K562 (cell line): ENCODE data around the gene ATP6V0A1. TPM values are rescaled to one million over a fixed set of nuclear protein-coding genes. Genes with fewer than 3 reads are reported as not detected.

ENCODE experiments used
- ATF7 ChIP-seq: fragments of 450-650 bp; IDR thresholded peaks from 2 replicates; pipeline ENCODE4 v1.7.1; 2014; ENCODE audit warnings: mild to moderate bottlenecking, moderate library complexity
- CREB1 ChIP-seq, 2 experiments: sonication (generic) in 1 of 2; formaldehyde crosslinking in 1 of 2; IDR thresholded peaks; 2 replicates each; pipeline versions ENCODE4 v1.6.1 to v1.8.0; 2012 to 2022; ENCODE audit warnings: inconsistent platforms in 1 of 2, mild to moderate bottlenecking in 1 of 2, missing genetic modification reagents in 1 of 2, moderate library complexity in 1 of 2
- DLX4 ChIP-seq: fragments of 250-450 bp; sonication (Bioruptor Pico); IDR thresholded peaks from 2 replicates; pipeline ENCODE4 v1.6.1; 2021; ENCODE audit warnings: mild to moderate bottlenecking
- EGR1 ChIP-seq: fragments of 450-650 bp; conservative IDR thresholded peaks from 2 replicates; pipeline ENCODE4 v1.6.1; 2017; ENCODE audit warnings: mild to moderate bottlenecking
- ESRRA ChIP-seq: fragments of 450-650 bp; IDR thresholded peaks from 2 replicates; pipeline ENCODE4 v1.6.1; 2014; ENCODE audit warnings: low read depth, mild to moderate bottlenecking, moderate library complexity, borderline replicate concordance
- FOXK1 ChIP-seq: sonication (generic); formaldehyde crosslinking; IDR thresholded peaks from 2 replicates; pipeline ENCODE4 v1.8.0; 2022; ENCODE audit warnings: missing genetic modification reagents, mild to moderate bottlenecking, borderline replicate concordance
- HDAC2 ChIP-seq: fragments of 450-650 bp; IDR thresholded peaks from 2 replicates; pipeline ENCODE4 v1.6.1; 2016; ENCODE audit warnings: mild to moderate bottlenecking
- JUN ChIP-seq, 2 experiments: sonication (generic) in 1 of 2; formaldehyde crosslinking in 1 of 2; IDR thresholded peaks; 2 replicates each; pipeline versions ENCODE4 v1.6.1 to v1.8.0; 2012 to 2022; ENCODE audit warnings: borderline replicate concordance in 2 of 2, mild to moderate bottlenecking in 2 of 2, improper control_type of control experiment in 1 of 2, low read depth in 1 of 2, low read length in 1 of 2, missing genetic modification reagents in 1 of 2
- MAFG ChIP-seq: fragments of 450-650 bp; conservative IDR thresholded peaks from 2 replicates; pipeline ENCODE4 v1.6.1; 2016; ENCODE audit warnings: missing genetic modification characterization, missing compliant biosample characterization
- MCM7 ChIP-seq, 2 experiments: fragments of 450-650 bp; IDR thresholded peaks; 2 replicates each; pipeline ENCODE4 v1.6.1; 2016 to 2018
- NFIC ChIP-seq: fragments of 450-650 bp; IDR thresholded peaks from 2 replicates; pipeline ENCODE4 v1.6.1; 2017; ENCODE audit warnings: mild to moderate bottlenecking, inconsistent platforms
- PCBP2 ChIP-seq: fragments of 200-400 bp; formaldehyde crosslinking; IDR thresholded peaks from 2 replicates; pipeline ENCODE4 v1.6.1; 2018; ENCODE audit warnings: low read length, low read depth, mild to moderate bottlenecking, moderate library complexity; ENCODE audit not compliant: poor library complexity, severe bottlenecking
- SIRT6 ChIP-seq: IDR thresholded peaks from one replicate; pipeline ENCODE4 v1.6.1; 2012; ENCODE audit warnings: low read depth, mild to moderate bottlenecking, control low read depth, inconsistent platforms, low read length, moderate library complexity
- SMARCE1 ChIP-seq: fragments of 450-650 bp; IDR thresholded peaks from 2 replicates; pipeline ENCODE4 v1.7.1; 2016; ENCODE audit warnings: mild to moderate bottlenecking
- SRSF1 ChIP-seq: fragments of 200-400 bp; formaldehyde crosslinking; IDR thresholded peaks from 2 replicates; pipeline ENCODE4 v1.6.1; 2017; ENCODE audit warnings: mild to moderate bottlenecking, low read depth, low read length, moderate library complexity
- TEAD1 ChIP-seq, 2 experiments: fragments of 450-650 bp in 1 of 2; sonication (generic) in 1 of 2; formaldehyde crosslinking; IDR thresholded peaks; 2 replicates each; pipeline versions ENCODE4 v1.4.0 to v1.8.0; 2020 to 2022; ENCODE audit warnings: mild to moderate bottlenecking in 2 of 2, missing genetic modification reagents in 1 of 2
- ZBTB49 ChIP-seq: sonication (generic); formaldehyde crosslinking; IDR thresholded peaks from 2 replicates; pipeline ENCODE4 v1.8.0; 2022; ENCODE audit warnings: missing genetic modification reagents, mild to moderate bottlenecking, borderline replicate concordance
- ZNF274 ChIP-seq: IDR thresholded peaks from 2 replicates; pipeline ENCODE4 v1.6.1; 2011; ENCODE audit warnings: low read depth, mild to moderate bottlenecking, low read length, moderate library complexity, borderline replicate concordance
- ZNF408 ChIP-seq: fragments of 250-450 bp; sonication (Bioruptor Pico); IDR thresholded peaks from 2 replicates; pipeline ENCODE4 v1.4.0; 2020; ENCODE audit warnings: low read depth, mild to moderate bottlenecking, moderate library complexity
- ZNF766 ChIP-seq: fragments of 200-800 bp; sonication (Bioruptor generic); conservative IDR thresholded peaks from 2 replicates; pipeline ENCODE4 v1.6.1; 2016; ENCODE audit warnings: missing genetic modification characterization, missing compliant biosample characterization
- polyA plus RNA-seq, 8 experiments: library from polyadenylated mRNA; depleted of rRNA in 4 of 8; stranded (reverse) in 5 of 8; unstranded in 3 of 8; fragments of >200 nt; fragmentation: Nextera tagmentation in 2 of 8; fragmentation: Illumina TruSeq in 1 of 8; extraction: Ambion mirVana in 2 of 8; extraction: Trizol in 1 of 8; gene quantifications; 2 replicates each; pipeline versions ENCODE4 v1.2.1 to v1.2.3, GENCODE V29; 2011 to 2014; ENCODE audit warnings: inconsistent platforms in 1 of 8, missing spikeins in 1 of 8
- total RNA-seq, 7 experiments: library from RNA; depleted of rRNA in 6 of 7; stranded (reverse); fragments of >200 nt in 6 of 7; fragmentation: Illumina TruSeq in 2 of 7; extraction: Trizol in 2 of 7; gene quantifications; 2 replicates each; pipeline versions ENCODE4 v1.2.1 to v1.2.3, GENCODE V29; 2011 to 2021; ENCODE audit warnings: low replicate concordance in 1 of 7
- TF ChIP-seq, protein P1 (sequence below), 3 experiments: fragments of 200-800 bp in 1 of 3; fragments of 250-450 bp in 1 of 3; fragments of 450-650 bp in 1 of 3; sonication (Bioruptor Pico) in 1 of 3; sonication (Bioruptor generic) in 1 of 3; formaldehyde crosslinking in 1 of 3; IDR thresholded peaks; 2 replicates each; pipeline versions ENCODE4 v1.6.1 to v1.8.0; 2016 to 2022; ENCODE audit warnings: mild to moderate bottlenecking in 2 of 3, missing genetic modification characterization in 2 of 3, missing compliant biosample characterization in 1 of 3, moderate library complexity in 1 of 3

The ATP6V0A1 gene
- total and polyA plus RNA-seq, 9 of the 15 experiments (the other 6 are each of a cell fraction or from before 2014, with no cell fraction given), result 11.8 to 158 (median 75.5) TPM

GRCh38 chr17:42566883-42567573 is 108.3 kb downstream of the ATP6V0A1 start, which contains the start of gene MLX (continued):
- TF ChIP-seq MAFG (no peak), HDAC2 (no peak), SRSF1 (no peak), ZNF274 (no peak), SMARCE1 (no peak), TEAD1 (CRISPR knock-in tag; IDR thresholded peaks at IDR 0.05) (0 out of 4 replicates have a peak, but pooled peaks of 1 of the 2 experiments have one; percentile 20), CREB1 (IDR thresholded peaks at IDR 0.05) (no peak), CREB1 (CRISPR knock-in tag; IDR thresholded peaks at IDR 0.05) (no peak), EGR1 (peak; percentile 47; the same call in 1 of the 2 replicates), SIRT6 (no peak), PCBP2 (no peak), ATF7 (0 out of 2 replicates have a peak, but pooled peaks have one; percentile 33), FOXK1 (CRISPR knock-in tag) (no peak), ZNF766 (CRISPR knock-in tag) (no peak), JUN (IDR thresholded peaks at IDR 0.05; ENCODE audit: borderline replicate concordance, low read depth, low read length) (0 out of 2 replicates have a peak, but pooled peaks have one; percentile 5), JUN (CRISPR knock-in tag; IDR thresholded peaks at IDR 0.05; ENCODE audit: borderline replicate concordance) (no peak), ESRRA (no peak; the same call in 1 of the 2 replicates), DLX4 (no peak), MCM7 (IDR thresholded peaks at IDR 0.05) (no peak), NFIC (peak; percentile 99), ZBTB49 (CRISPR knock-in tag) (no peak; the same call in 1 of the 2 replicates), ZNF408 (CRISPR knock-in tag) (no peak)
- TF ChIP-seq, protein P1, sequence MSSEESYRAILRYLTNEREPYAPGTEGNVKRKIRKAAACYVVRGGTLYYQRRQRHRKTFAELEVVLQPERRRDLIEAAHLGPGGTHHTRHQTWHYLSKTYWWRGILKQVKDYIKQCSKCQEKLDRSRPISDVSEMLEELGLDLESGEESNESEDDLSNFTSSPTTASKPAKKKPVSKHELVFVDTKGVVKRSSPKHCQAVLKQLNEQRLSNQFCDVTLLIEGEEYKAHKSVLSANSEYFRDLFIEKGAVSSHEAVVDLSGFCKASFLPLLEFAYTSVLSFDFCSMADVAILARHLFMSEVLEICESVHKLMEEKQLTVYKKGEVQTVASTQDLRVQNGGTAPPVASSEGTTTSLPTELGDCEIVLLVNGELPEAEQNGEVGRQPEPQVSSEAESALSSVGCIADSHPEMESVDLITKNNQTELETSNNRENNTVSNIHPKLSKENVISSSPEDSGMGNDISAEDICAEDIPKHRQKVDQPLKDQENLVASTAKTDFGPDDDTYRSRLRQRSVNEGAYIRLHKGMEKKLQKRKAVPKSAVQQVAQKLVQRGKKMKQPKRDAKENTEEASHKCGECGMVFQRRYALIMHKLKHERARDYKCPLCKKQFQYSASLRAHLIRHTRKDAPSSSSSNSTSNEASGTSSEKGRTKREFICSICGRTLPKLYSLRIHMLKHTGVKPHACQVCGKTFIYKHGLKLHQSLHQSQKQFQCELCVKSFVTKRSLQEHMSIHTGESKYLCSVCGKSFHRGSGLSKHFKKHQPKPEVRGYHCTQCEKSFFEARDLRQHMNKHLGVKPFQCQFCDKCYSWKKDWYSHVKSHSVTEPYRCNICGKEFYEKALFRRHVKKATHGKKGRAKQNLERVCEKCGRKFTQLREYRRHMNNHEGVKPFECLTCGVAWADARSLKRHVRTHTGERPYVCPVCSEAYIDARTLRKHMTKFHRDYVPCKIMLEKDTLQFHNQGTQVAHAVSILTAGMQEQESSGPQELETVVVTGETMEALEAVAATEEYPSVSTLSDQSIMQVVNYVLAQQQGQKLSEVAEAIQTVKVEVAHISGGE (CRISPR knock-in tag; IDR thresholded peaks at IDR 0.05), result peak in 1 of 3 experiments; percentile 80; a peak in 2 of 6 replicates
